GM12874 (cell line): ENCODE measurements around the gene FSHR.

Source experiments
- CTCF ChIP-seq: IDR thresholded peaks from 2 replicates; pipeline ENCODE4 v1.5.1; 2011; ENCODE audit warnings: low read depth, mild to moderate bottlenecking, control low read depth, low read length, moderate library complexity; ENCODE audit not compliant: insufficient read depth

The FSHR gene

GRCh38 chr2:48915884-48916283 lies 238.4 kb downstream of the FSHR start:
- TF ChIP-seq CTCF: no peak

DNA sequence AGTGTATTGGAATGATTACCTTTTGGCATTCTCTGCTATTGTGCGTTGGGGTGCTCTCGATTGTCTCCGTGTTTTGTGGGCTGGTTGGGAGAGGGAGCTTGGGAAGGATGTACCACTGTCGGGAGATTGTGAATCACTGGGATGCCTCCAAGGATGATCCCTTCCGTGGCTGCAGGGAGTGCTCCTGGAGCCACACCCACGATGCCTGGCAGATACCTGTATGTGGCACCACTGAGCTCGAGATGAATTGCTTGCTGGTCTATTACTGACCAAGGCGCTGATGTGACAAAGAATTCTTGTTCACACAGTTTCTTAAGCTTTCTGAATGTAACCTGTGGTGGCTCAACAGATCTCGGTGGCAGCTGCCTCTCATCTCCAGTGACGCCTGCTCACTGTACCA lies 239.1 kb downstream of the FSHR start:
- no peak for TF ChIP-seq CTCF

DNA sequence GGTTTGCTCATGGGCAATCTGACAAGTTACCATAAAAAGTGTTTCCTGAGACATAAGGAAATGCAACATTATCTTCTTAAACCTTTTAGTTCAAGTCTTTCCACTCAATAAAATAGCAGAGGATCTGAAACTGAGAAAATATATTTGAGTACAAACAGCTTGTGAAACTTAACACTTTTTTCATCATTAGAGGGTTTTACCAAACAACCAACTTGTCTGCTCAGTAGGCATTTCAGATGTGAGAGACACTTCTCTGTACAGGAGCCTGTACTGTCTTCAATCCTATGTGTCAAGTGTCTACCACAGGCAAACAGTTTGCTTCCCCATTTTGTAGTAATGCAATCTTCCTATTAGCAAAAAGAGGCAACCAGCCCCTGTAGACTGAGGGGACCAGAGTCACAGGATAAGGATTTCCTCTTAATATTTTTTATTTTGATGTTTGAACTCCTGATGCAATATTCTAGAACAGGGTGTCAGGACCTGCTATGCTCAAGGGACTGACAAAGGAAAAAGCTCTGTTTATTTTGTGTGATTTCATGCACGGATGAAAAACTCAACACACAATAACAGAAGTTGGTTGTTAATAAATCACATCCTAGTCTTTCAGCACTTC lies 239.7 kb downstream of the FSHR start:
- no peak for TF ChIP-seq CTCF
